Measurements from ENCODE around the gene WNT3A. TPM values are rescaled to one million over a fixed set of nuclear protein-coding genes. Genes with fewer than 3 reads are reported as not detected.

The WNT3A gene
- total RNA-seq, 1 donor from 2014 or later = not detected

GRCh38 chr1:228087771-228088251, 81.0 kb downstream of the WNT3A start:
- no peaks in the 10 kb centered on the region for H3K27me3 Mint-ChIP-seq (ENCODE audit: low read depth)
- H3K9me3 Mint-ChIP-seq (ENCODE audit: low read depth) = no peaks in the 10 kb centered on the region
- no peak for DNase-seq (ENCODE audit: low spot score)
- peak overlapping the region; percentile 93 for H3K27ac Mint-ChIP-seq (ENCODE audit: unreplicated experiment)
- no peak for TF ChIP-seq CTCF (IDR thresholded peaks at IDR 0.05)
- peaks cover 12% of the 10 kb centered on the region for H3K36me3 Mint-ChIP-seq (ENCODE audit: low read depth)
- peaks cover 92% of the 10 kb centered on the region for H3K4me1 Mint-ChIP-seq (ENCODE audit: low read depth)
- H3K4me3 Mint-ChIP-seq (ENCODE audit: unreplicated experiment) = peak overlapping the region; percentile 50

GRCh38 chr1:228088586-228089498, 82.0 kb downstream of the WNT3A start:
- Mint-ChIP-seq H3K4me3 (ENCODE audit: unreplicated experiment) (peak overlapping the region; percentile 50), H3K4me1 (ENCODE audit: low read depth) (peaks cover 89% of the 10 kb centered on the region), H3K9me3 (ENCODE audit: low read depth) (no peaks in the 10 kb centered on the region), H3K36me3 (ENCODE audit: low read depth) (peaks cover 6% of the 10 kb centered on the region), H3K27ac (ENCODE audit: unreplicated experiment) (peak overlapping the region; percentile 93), H3K27me3 (ENCODE audit: low read depth) (no peaks in the 10 kb centered on the region)
- peak; percentile 66 for DNase-seq (ENCODE audit: low spot score)
- no peak for TF ChIP-seq CTCF (IDR thresholded peaks at IDR 0.05)

GRCh38 chr1:228089519-228090380, 83.0 kb downstream of the WNT3A start:
- Mint-ChIP-seq H3K36me3 (ENCODE audit: low read depth) (peaks cover 6% of the 10 kb centered on the region), H3K4me3 (ENCODE audit: unreplicated experiment) (no peak overlapping the region), H3K9me3 (ENCODE audit: low read depth) (peaks cover 2% of the 10 kb centered on the region), H3K27me3 (ENCODE audit: low read depth) (no peaks in the 10 kb centered on the region), H3K4me1 (ENCODE audit: low read depth) (peaks cover 80% of the 10 kb centered on the region), H3K27ac (ENCODE audit: unreplicated experiment) (peak overlapping the region; percentile 93)
- DNase-seq (ENCODE audit: low spot score) = peak; percentile 59
- TF ChIP-seq CTCF (IDR thresholded peaks at IDR 0.05) = no peak

GRCh38 chr1:228090613-228091081, 83.8 kb downstream of the WNT3A start:
- Mint-ChIP-seq H3K9me3 (ENCODE audit: low read depth) (peaks cover 7% of the 10 kb centered on the region), H3K27ac (ENCODE audit: unreplicated experiment) (peak overlapping the region; percentile 74), H3K4me3 (ENCODE audit: unreplicated experiment) (no peak overlapping the region), H3K36me3 (ENCODE audit: low read depth) (peaks cover 10% of the 10 kb centered on the region), H3K27me3 (ENCODE audit: low read depth) (no peaks in the 10 kb centered on the region), H3K4me1 (ENCODE audit: low read depth) (peaks cover 73% of the 10 kb centered on the region)
- no peak for TF ChIP-seq CTCF (IDR thresholded peaks at IDR 0.05)
- peak; percentile 50 for DNase-seq (ENCODE audit: low spot score)

DNA sequence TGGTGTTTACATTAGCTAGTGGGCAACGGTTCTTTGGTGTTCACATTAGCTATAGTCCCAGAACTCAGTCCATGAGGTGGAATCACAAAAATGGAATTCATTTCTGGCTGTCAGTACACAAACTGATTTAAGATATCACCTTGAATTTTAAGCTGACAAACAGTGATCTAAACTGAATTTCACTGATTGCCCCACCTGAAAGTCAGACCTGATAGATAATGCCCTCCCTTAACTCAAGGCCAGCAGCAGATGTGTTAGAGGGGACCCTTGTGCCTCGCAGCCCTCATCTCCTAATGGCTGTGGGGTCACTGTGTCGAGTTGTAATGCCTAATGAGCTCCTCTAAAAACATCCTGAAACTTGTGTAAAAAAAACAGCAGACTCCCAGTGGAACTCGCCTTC, 84.3 kb downstream of the WNT3A start:
- TF ChIP-seq CTCF (IDR thresholded peaks at IDR 0.05) = no peak
- Mint-ChIP-seq H3K4me3 (ENCODE audit: unreplicated experiment) (no peak overlapping the region), H3K9me3 (ENCODE audit: low read depth) (peaks cover 7% of the 10 kb centered on the region), H3K4me1 (ENCODE audit: low read depth) (peaks cover 73% of the 10 kb centered on the region), H3K27me3 (ENCODE audit: low read depth) (no peaks in the 10 kb centered on the region), H3K27ac (ENCODE audit: unreplicated experiment) (peak overlapping the region; percentile 54), H3K36me3 (ENCODE audit: low read depth) (peaks cover 12% of the 10 kb centered on the region)
- peak; percentile 13 for DNase-seq (ENCODE audit: low spot score)
